GM12878 (cell line): ENCODE measurements around the gene PDS5A. TPM values are rescaled to one million over a fixed set of nuclear protein-coding genes. Genes with fewer than 3 reads are reported as not detected.
A peak's percentile ranks its signal among the peaks of the same experiment; 100 is the strongest.

Experiments used
- ATAC-seq: fragments of 200-7000 bp; cut with Tn5 transposase; 3 replicates; pipeline ENCODE4 v1.9.1; 2020; ENCODE audit warnings: mild to moderate bottlenecking, moderate library complexity
- BruUV-seq: library from RNA; stranded (reverse); fragments of 400-500 nt; replicated peaks from 2 replicates; lab custom pipeline; 2021; lab: Mats Ljungman, UMichigan
- CTCF ChIA-PET: fragments of 300-600 bp; sonication (Branson Sonifier 250); formaldehyde crosslinking; extraction: SDS; loops from one replicate; lab custom pipeline; 2021; ENCODE audit warnings: inconsistent platforms; lab: Yijun Ruan, JAX
- POLR2A ChIA-PET: fragments of 350-600 bp; formaldehyde crosslinking; extraction: SDS; loops from one replicate; lab custom pipeline; 2021; ENCODE audit warnings: inconsistent platforms; lab: Charles Lee
- RAD21 ChIA-PET: fragments of 300-600 bp; sonication (Branson Sonifier 250); formaldehyde crosslinking; loops from one replicate; lab custom pipeline; 2023; ENCODE audit warnings: antibody characterized with exemption; ENCODE audit not compliant: unreplicated experiment; lab: Charles Lee
- SMC1A ChIA-PET: fragments of 300-600 bp; sonication (Branson Sonifier 250); formaldehyde crosslinking; loops from one replicate; lab custom pipeline; 2023; ENCODE audit not compliant: unreplicated experiment, uncharacterized antibody; lab: Charles Lee
- DNase-seq: peaks from one replicate; pipeline ENCODE4 v3.0.0-alpha.2; 2011; ENCODE audit warnings: low read depth, low spot score
- FAIRE-seq: peaks from 3 replicates; lab custom pipeline; 2011; peaks lifted over from hg19 to GRCh38; lab: Jason Lieb, UNC
- H2AFZ ChIP-seq: 2 replicates; pipeline ENCODE4 v1.6.0; 2011; ENCODE audit warnings: low read depth, low read length, control low read depth; ENCODE audit not compliant: control insufficient read depth
- H3K27ac ChIP-seq: 2 replicates; pipeline ENCODE4 v1.5.1; 2011; ENCODE audit warnings: control low read depth; ENCODE audit not compliant: control insufficient read depth, insufficient read depth
- H3K27me3 ChIP-seq, 2 experiments: replicated peaks in 1 of 2; 2 replicates each; pipeline versions ENCODE4 v1.6.0 to v1.6.1; 2011; ENCODE audit warnings: low read length in 1 of 2; ENCODE audit not compliant: control insufficient read depth in 2 of 2, insufficient read depth in 2 of 2
- H3K36me3 ChIP-seq, 2 experiments: 2 replicates each; pipeline ENCODE4 v1.5.1; 2011; ENCODE audit warnings: low read length in 1 of 2; ENCODE audit not compliant: control insufficient read depth in 2 of 2, insufficient read depth in 2 of 2
- H3K4me1 ChIP-seq: 2 replicates; pipeline ENCODE4 v1.6.1; 2011; ENCODE audit warnings: mild to moderate bottlenecking, low read length, moderate library complexity, mixed read lengths; ENCODE audit not compliant: control insufficient read depth, insufficient read depth
- H3K4me2 ChIP-seq: 2 replicates; pipeline ENCODE4 v1.6.0; 2011; ENCODE audit warnings: control low read depth; ENCODE audit not compliant: control insufficient read depth, insufficient read depth
- H3K4me3 ChIP-seq: fragments of 200-600 bp; sonication (generic); 2 replicates; pipeline ENCODE4 v1.5.1; 2016
- H3K79me2 ChIP-seq: 2 replicates; pipeline ENCODE4 v1.6.0; 2011; ENCODE audit warnings: low read length; ENCODE audit not compliant: control insufficient read depth, insufficient read depth
- H3K9ac ChIP-seq: 2 replicates; pipeline ENCODE4 v1.8.0; 2011; ENCODE audit warnings: low read length, control low read depth, mixed read lengths; ENCODE audit not compliant: control insufficient read depth, insufficient read depth
- H3K9me3 ChIP-seq: replicated peaks from 3 replicates; pipeline ENCODE4 v1.5.1; 2011; ENCODE audit warnings: mild to moderate bottlenecking, low read length; ENCODE audit not compliant: control insufficient read depth, insufficient read depth
- H4K20me1 ChIP-seq: 2 replicates; pipeline ENCODE4 v1.6.0; 2011; ENCODE audit not compliant: control insufficient read depth, insufficient read depth
- CEBPB ChIP-seq, 2 experiments: fragments of 150-350 bp in 1 of 2; IDR thresholded peaks; 2 replicates each; pipeline ENCODE4 v1.6.1; 2012 to 2014; ENCODE audit warnings: low read depth in 2 of 2, low read length in 2 of 2, borderline replicate concordance in 1 of 2, inconsistent platforms in 1 of 2
- NR2F1 ChIP-seq: fragments of 450-650 bp; conservative IDR thresholded peaks from 2 replicates; pipeline ENCODE4 v1.6.1; 2017; ENCODE audit warnings: mild to moderate bottlenecking
- POLR2A ChIP-seq: IDR thresholded peaks from 2 replicates; pipeline ENCODE4 v1.6.1; 2011; ENCODE audit warnings: low read depth, mild to moderate bottlenecking, low read length
- RAD51 ChIP-seq: fragments of 450-650 bp; IDR thresholded peaks from 2 replicates; pipeline ENCODE4 v1.6.1; 2016; ENCODE audit warnings: moderate library complexity, mild to moderate bottlenecking, inconsistent platforms
- ZBTB4 ChIP-seq: fragments of 450-650 bp; formaldehyde crosslinking; IDR thresholded peaks from 2 replicates; pipeline ENCODE4 v1.4.0; 2022; ENCODE audit warnings: mild to moderate bottlenecking, moderate library complexity
- ZNF384 ChIP-seq: IDR thresholded peaks from 2 replicates; pipeline ENCODE4 v1.6.1; 2012; ENCODE audit warnings: low read depth, mild to moderate bottlenecking, low read length, improper control_type of control experiment, borderline replicate concordance
- WGBS: methylation state at CpG from one replicate; pipeline ENCODE4 v1.1.6; 2016; ENCODE audit warnings: low lambda C conversion rate; ENCODE audit not compliant: insufficient replicate concordance, insufficient coverage; ENCODE audit errors: missing lambda C conversion rate; 5-methylcytosine and 5-hydroxymethylcytosine counted together
- in situ Hi-C: fragments of 300-500 bp; cut with MboI; formaldehyde crosslinking; loops from 9 replicates; pipeline ENCODE4 v1.14.3; 2018; ENCODE audit warnings: mixed read lengths
- intact Hi-C: fragments of 100-400 bp; cut with micrococcal nuclease; formaldehyde crosslinking; loops from one replicate; pipeline ENCODE4 v1.14.2; 2022; ENCODE audit not compliant: unreplicated experiment
- polyA plus RNA-seq, 11 experiments: library from polyadenylated mRNA; depleted of rRNA in 4 of 11; unstranded in 6 of 11; stranded (reverse) in 5 of 11; fragments of >200 nt; fragmentation: Nextera tagmentation in 4 of 11; fragmentation: Illumina TruSeq in 1 of 11; extraction: Ambion mirVana in 4 of 11; extraction: Trizol in 1 of 11; gene quantifications; 1 replicate in 1 of 11; 2 replicates in 10 of 11; pipeline versions ENCODE4 v1.2.1 to v1.2.3, GENCODE V29; 2011 to 2016; ENCODE audit warnings: inconsistent platforms in 2 of 11, missing spikeins in 2 of 11, low read depth in 1 of 11
- total RNA-seq, 4 experiments: library from RNA; depleted of rRNA in 3 of 4; stranded (reverse); fragments of >200 nt in 3 of 4; fragmentation: Illumina TruSeq in 1 of 4; extraction: Trizol in 1 of 4; gene quantifications; 2 replicates each; pipeline versions ENCODE4 v1.2.1 to v1.2.3, GENCODE V29; 2013 to 2021

PDS5A gene
- total and polyA plus RNA-seq, 10 of the 15 experiments (the other 5 are each of a cell fraction or from before 2014, with no cell fraction given), result 13.7 to 69.7 (median 52.3) TPM

DNA sequence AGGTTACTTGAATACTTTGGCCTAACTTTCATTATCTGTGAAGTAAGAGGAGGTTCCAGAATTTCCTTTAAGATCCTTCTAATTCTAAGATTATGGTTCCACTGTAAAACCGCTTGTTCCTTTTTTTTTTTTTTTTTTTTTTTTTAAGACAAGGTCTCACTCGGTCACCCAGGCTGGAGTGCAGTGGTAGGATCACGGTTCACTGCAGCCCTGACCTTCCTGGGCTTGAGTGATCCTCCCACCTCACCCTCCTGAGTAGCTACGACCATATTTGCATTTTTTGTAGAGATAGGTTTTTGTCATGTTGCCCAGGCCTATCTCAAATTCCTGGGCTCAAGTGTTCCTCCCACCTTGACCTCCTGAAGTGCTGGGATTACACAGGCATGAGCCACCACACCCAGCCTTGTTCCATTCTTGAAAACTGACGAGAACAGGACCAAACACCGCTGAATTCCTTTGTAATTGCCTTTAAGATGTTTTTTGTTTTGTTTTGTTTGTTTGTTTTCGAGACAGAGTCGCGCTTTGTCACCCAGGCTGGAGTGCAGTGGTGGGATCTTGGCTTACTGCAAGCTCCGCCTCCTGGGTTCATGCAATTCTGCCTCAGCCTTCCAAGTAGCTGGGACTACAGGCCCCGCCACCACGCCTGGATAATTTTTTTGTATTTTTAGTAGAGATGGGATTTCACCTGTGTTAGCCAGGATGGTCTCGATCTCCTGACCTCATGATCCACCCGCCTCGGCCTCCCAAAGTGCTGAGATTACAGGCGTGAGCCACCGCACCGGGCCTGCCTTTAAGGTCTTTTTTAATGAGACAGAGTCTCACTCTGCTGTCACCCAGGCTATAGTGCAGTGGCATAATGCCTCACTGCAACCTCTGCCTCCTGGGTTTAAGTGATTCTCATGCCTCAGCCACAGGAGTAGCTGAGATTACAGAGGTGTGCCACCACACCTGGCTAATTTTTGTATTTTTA is 6.8 kb downstream of the PDS5A start (continued):
- TF ChIP-seq ZNF384 (peak; percentile 66), NR2F1 (peak; percentile 31; the same call in 1 of the 2 replicates), RAD51 (no peak), CEBPB (IDR thresholded peaks at IDR 0.05; ENCODE audit: borderline replicate concordance in 1 of 2, low read depth in 2 of 2, low read length in 2 of 2) (no peak)

GRCh38 chr4:39963656-39964055 is 14.1 kb downstream of the PDS5A start:
- no peak overlapping the region for H3K9ac ChIP-seq
- 74% methylated on average over 5 of the region's 5 CpGs for WGBS
- POLR2A ChIA-PET, result interaction anchor here (0.5 to 0.6 kb wide), 2 partner anchors 13 to 273 kb away, joined by 4 to 5 read pairs; no protein-coding TSS in a partner anchor
- peaks cover 90% of the 10 kb centered on the region for H3K79me2 ChIP-seq
- CTCF ChIA-PET, result interaction anchor here (0.5 to 1.3 kb wide), 3 partner anchors 9 to 111 kb away, joined by 3 to 4 read pairs (median 3); no protein-coding TSS in a partner anchor
- FAIRE-seq (no peak), ATAC-seq (no peak), DNase-seq (no peak)
- H2AFZ ChIP-seq, result no peak overlapping the region
- TF ChIP-seq ZBTB4 (CRISPR knock-in tag), result no peak
- TF ChIP-seq POLR2A, result no peak
- no peak overlapping the region for H3K4me3 ChIP-seq
- H3K4me2 ChIP-seq, result no peak overlapping the region
- peaks cover 2% of the 10 kb centered on the region in 2 experiments; a peak in 1 of 4 replicates for H3K36me3 ChIP-seq
- RAD21 ChIA-PET, result interaction anchor here (0.8 to 1.8 kb wide), 4 partner anchors 12 to 266 kb away, joined by 3 to 10 read pairs (median 4); partner anchors contain the start of gene UBE2K
- no peaks in the 10 kb centered on the region; the same call in 2 of the 3 replicates for H3K9me3 ChIP-seq
- 0 out of 2 replicates have a peak, but pooled peaks cover 3% of the 10 kb centered on the region for H4K20me1 ChIP-seq
- H3K4me1 ChIP-seq, result peaks cover 14% of the 10 kb centered on the region
- no peak overlapping the region for H3K27ac ChIP-seq
- no TSS peak for BruUV-seq
- no peaks in the 10 kb centered on the region for H3K27me3 ChIP-seq
- in situ Hi-C loops (no loop called here), intact Hi-C loops (no loop called here)
- SMC1A ChIA-PET, result interaction anchor here (0.7 to 2.6 kb wide), 11 partner anchors 9 to 523 kb away, joined by 3 to 11 read pairs (median 4); partner anchors contain the start of gene UBE2K
